Activated B cell treated with CpG ODN at 0.5 μM for 24 hours (primary cell): Measurements from ENCODE around the gene HBQ1. TPM values are rescaled to one million over a fixed set of nuclear protein-coding genes. Genes with fewer than 3 reads are reported as not detected.
"Not testable (repeated sequence)": the region's sequence is repeated elsewhere in the genome, so short reads cannot be mapped to it uniquely, and the experiment has no call there.

ENCODE experiments used
- ATAC-seq: fragments of 200-7000 bp; cut with Tn5 transposase; one replicate; pipeline ENCODE4 v1.10.0; 2021; ENCODE audit warnings: low read depth, mild to moderate bottlenecking, moderate library complexity
- CTCF ChIA-PET: fragments of 350-600 bp; sonication (Branson Sonifier 250); formaldehyde crosslinking; loops from one replicate; lab custom pipeline; 2021; ENCODE audit warnings: antibody characterized with exemption; lab: Charles Lee
- POLR2A ChIA-PET: fragments of 350-600 bp; sonication (Branson Sonifier 250); formaldehyde crosslinking; loops from one replicate; lab custom pipeline; 2021; ENCODE audit warnings: antibody characterized with exemption; lab: Charles Lee
- DNase-seq: peaks from one replicate; pipeline ENCODE4 v3.0.0; 2022
- H3K27ac Mint-ChIP-seq: one replicate; pipeline ENCODE4 v1.8.0; 2020; ENCODE audit warnings: mixed read lengths
- H3K27me3 Mint-ChIP-seq: one replicate; pipeline ENCODE4 v1.8.0; 2021; ENCODE audit warnings: mixed read lengths
- H3K36me3 Mint-ChIP-seq: one replicate; pipeline ENCODE4 v1.8.0; 2021; ENCODE audit warnings: low read depth, mixed read lengths
- H3K4me1 Mint-ChIP-seq: one replicate; pipeline ENCODE4 v1.8.0; 2021; ENCODE audit warnings: mixed read lengths
- H3K4me3 Mint-ChIP-seq: one replicate; pipeline ENCODE4 v1.8.0; 2020; ENCODE audit warnings: mild to moderate bottlenecking, mixed read lengths
- H3K9me3 Mint-ChIP-seq: one replicate; pipeline ENCODE4 v1.8.0; 2020; ENCODE audit warnings: mixed read lengths
- CTCF ChIP-seq: fragments of 200-600 bp; IDR thresholded peaks from one replicate; pipeline ENCODE4 v1.8.0; 2022; ENCODE audit warnings: antibody characterized with exemption, mild to moderate bottlenecking
- intact Hi-C: fragments of 100-400 bp; cut with micrococcal nuclease; formaldehyde crosslinking; loops from one replicate; pipeline ENCODE4 v1.15.1; 2024
- total RNA-seq: library from RNA; stranded (reverse); gene quantifications from 2 replicates; pipeline ENCODE4 v1.2.3, GENCODE V29; 2022

Gene HBQ1
- total RNA-seq, 1 donor from 2014 or later, result not detected

GRCh38 chr16:229731-230281 lies 49.5 kb downstream of the HBQ1 start:
- TF ChIP-seq CTCF, result no peak
- peaks cover 37% of the 10 kb centered on the region for H3K36me3 Mint-ChIP-seq
- DNase-seq, result no peak
- ATAC-seq, result no peak
- H3K27me3 Mint-ChIP-seq, result no peaks in the 10 kb centered on the region
- POLR2A ChIA-PET, result interaction anchor here (1.0 to 2.4 kb wide), 2 partner anchors 122 to 172 kb away, joined by 3 to 15 read pairs; partner anchors contain the start of genes AXIN1 and DECR2
- H3K4me1 Mint-ChIP-seq, result peaks cover 31% of the 10 kb centered on the region
- intact Hi-C loops, result loop anchor here (1.0 kb wide), 1 partner anchor 122 kb away; the partner anchor contains the start of gene AXIN1
- H3K9me3 Mint-ChIP-seq, result no peaks in the 10 kb centered on the region
- H3K27ac Mint-ChIP-seq, result no peak overlapping the region
- CTCF ChIA-PET, result no interaction called here
- peak overlapping the region; percentile 68 for H3K4me3 Mint-ChIP-seq

- POLR2A ChIA-PET, H3K9me3 Mint-ChIP-seq, H3K27ac Mint-ChIP-seq, CTCF ChIA-PET, H3K4me3 Mint-ChIP-seq, H3K27me3 Mint-ChIP-seq, intact Hi-C loops, ATAC-seq, DNase-seq: not testable (repeated sequence)
- peaks cover 35% of the 10 kb centered on the region for H3K4me1 Mint-ChIP-seq
- peaks cover 37% of the 10 kb centered on the region for H3K36me3 Mint-ChIP-seq
These were observed 50.1 kb downstream of the HBQ1 start for GRCh38 chr16:230351-230750.

Other genes starting within 250 kb of the HBQ1 start
- gene POLR3K, start 126.9 kb upstream of the HBQ1 start, total RNA-seq, result 26.5 and 30.6 TPM in 2 replicates
- gene SNRNP25, start 126.6 kb upstream of the HBQ1 start, total RNA-seq, result 34.9 and 36.6 TPM in 2 replicates
- gene RHBDF1, start 107.8 kb upstream of the HBQ1 start, total RNA-seq, result 0.67 and 1.3 TPM in 2 replicates
- gene MPG, start 102.2 kb upstream of the HBQ1 start, total RNA-seq, result 51.7 and 53.6 TPM in 2 replicates
- 40.4 and 42.5 TPM in 2 replicates for gene NPRL3, start 41.8 kb upstream of the HBQ1 start, total RNA-seq
- not detected in 2 replicates for gene HBZ, start 27.8 kb upstream of the HBQ1 start, total RNA-seq
- not detected in 2 replicates for gene HBM, start 14.5 kb upstream of the HBQ1 start, total RNA-seq
- gene HBA2, start 7.6 kb upstream of the HBQ1 start, total RNA-seq, result 90.7 and 104 TPM in 2 replicates
- 109 and 111 TPM in 2 replicates for gene HBA1, start 3.8 kb upstream of the HBQ1 start, total RNA-seq
- 85.0 and 100 TPM in 2 replicates for gene LUC7L, start 49.0 kb downstream of the HBQ1 start, total RNA-seq
- gene FAM234A, start 54.4 kb downstream of the HBQ1 start, total RNA-seq, result 45.9 and 49.6 TPM in 2 replicates
- gene RGS11, start 95.5 kb downstream of the HBQ1 start, total RNA-seq, result not detected in 2 replicates
- gene ARHGDIG, start 100.1 kb downstream of the HBQ1 start, total RNA-seq, result not detected in 2 replicates
- gene PDIA2, start 102.7 kb downstream of the HBQ1 start, total RNA-seq, result not detected in 2 replicates
- gene AXIN1, start 172.3 kb downstream of the HBQ1 start, total RNA-seq, result 27.9 and 30.6 TPM in 2 replicates
- 82.4 and 87.3 TPM in 2 replicates for gene MRPL28, start 190.1 kb downstream of the HBQ1 start, total RNA-seq
- 38.4 and 44.5 TPM in 2 replicates for gene PGAP6, start 201.5 kb downstream of the HBQ1 start, total RNA-seq
- 29.9 and 32.9 TPM in 2 replicates for gene NME4, start 216.7 kb downstream of the HBQ1 start, total RNA-seq
- 4.4 and 6.7 TPM in 2 replicates for gene DECR2, start 221.4 kb downstream of the HBQ1 start, total RNA-seq
- gene RAB11FIP3, start 245.2 kb downstream of the HBQ1 start, total RNA-seq, result 32.2 and 35.4 TPM in 2 replicates